Psoas muscle (tissue), 8 donors: Measurements from ENCODE around the gene ZEB2. TPM values are rescaled to one million over a fixed set of nuclear protein-coding genes. Genes with fewer than 3 reads are reported as not detected.

Experiments used
- ATAC-seq, 4 donors: fragments of 200-7000 bp; cut with Tn5 transposase; one replicate each; pipeline ENCODE4 v1.9.1; 2020; ENCODE audit warnings: moderate library complexity in 3 of 4, mild to moderate bottlenecking in 2 of 4
- DNase-seq, 2 donors: peaks; one replicate each; pipeline ENCODE4 v3.0.0-alpha.2; 2020
- H3K27ac ChIP-seq: fragments of 200-600 bp; one replicate; pipeline ENCODE4 v1.8.0; 2022
- H3K27me3 ChIP-seq, 3 donors: fragments of 200-600 bp in 1 of 3; one replicate each; pipeline versions ENCODE4 v1.6.1 to v1.8.0; 2013 to 2022; ENCODE audit warnings: low read length in 2 of 3, mild to moderate bottlenecking in 2 of 3, moderate library complexity in 1 of 3; ENCODE audit not compliant: insufficient read depth in 3 of 3
- H3K36me3 ChIP-seq, 2 donors: fragments of 200-600 bp in 1 of 2; one replicate each; pipeline versions ENCODE4 v1.6.1 to v1.8.0; 2013 to 2022; ENCODE audit warnings: low read depth in 1 of 2, mild to moderate bottlenecking in 1 of 2, moderate library complexity in 1 of 2; ENCODE audit not compliant: insufficient read depth in 1 of 2
- H3K4me1 ChIP-seq: fragments of 200-600 bp; one replicate; pipeline ENCODE4 v1.8.0; 2022
- H3K4me3 ChIP-seq: fragments of 200-600 bp; one replicate; pipeline ENCODE4 v1.8.0; 2022; ENCODE audit warnings: mild to moderate bottlenecking
- H3K9me3 ChIP-seq: fragments of 200-600 bp; one replicate; pipeline ENCODE4 v1.8.0; 2022
- CTCF ChIP-seq: fragments of 200-600 bp; IDR thresholded peaks from one replicate; pipeline ENCODE4 v1.8.0; 2022; ENCODE audit warnings: antibody characterized with exemption
- WGBS, 3 donors: extraction: QIAGEN DNeasy Blood & Tissue Kit; methylation state at CpG; one replicate each; pipeline versions ENCODE4 v1.1.6 to v1.1.7; 2013; 5-methylcytosine and 5-hydroxymethylcytosine counted together
- intact Hi-C, 2 donors: fragments of 100-400 bp; cut with DNase I; formaldehyde crosslinking; loops; one replicate each; pipeline versions ENCODE4 v1.11.0 to v1.14.2; 2022
- polyA plus RNA-seq, 3 donors: library from polyadenylated mRNA; stranded (reverse); fragments of 200-250 nt; gene quantifications; one replicate each; pipeline ENCODE4 v1.2.3, GENCODE V29; 2013
- total RNA-seq, 4 donors: library from RNA; stranded (reverse); fragmentation: NEBNext Ultra II Directional in 2 of 4; extraction: Animal tissue kit (Norgen Biotek cat#: 25700) in 2 of 4; gene quantifications; one replicate each; pipeline versions ENCODE4 v1.2.1 to v1.2.4, GENCODE V29; 2021 to 2023
- donor health status: healthy with polysubstance abuse.
- donor health status: DM: no; HTN: no; CAD: no; lungs with moderate emphysema.
- donor health status: Bipolar disorder and iron deficiency.
- donor health status: healthy.
- donor health status: DM: yes; HTN: yes; CAD: no.
- donor health status: DM: no; HTN: no; CAD: no.
- donor health status: DM: no; HTN: no; CAD: no.
- donor health status: DM: yes; HTN: yes; CAD: no.

The ZEB2 gene
- total and polyA plus RNA-seq, 7 donors = 11.6 to 48.7 (median 23.3) TPM

GRCh38 chr2:144510294-144510991, 9.5 kb downstream of the ZEB2 start:
- no peaks in the 10 kb centered on the region for H3K27me3 ChIP-seq
- no peak for DNase-seq
- peaks cover 64% of the 10 kb centered on the region for H3K4me1 ChIP-seq
- 14 to 26% (median 16%) methylated on average over 15 of the region's 15 CpGs for WGBS, 3 donors
- H3K4me3 ChIP-seq = peak overlapping the region; percentile 89
- H3K9me3 ChIP-seq = no peaks in the 10 kb centered on the region
- H3K27ac ChIP-seq = peak overlapping the region; percentile 96
- no peaks in the 10 kb centered on the region for H3K36me3 ChIP-seq
- TF ChIP-seq CTCF = no peak
- intact Hi-C loops = loop anchor here (5.0 to 10.0 kb wide), 3 partner anchors 106 to 356 kb away; a partner anchor contains a TSS
- ATAC-seq = peak; percentile 76 to 89 (median 82)

- no peak for TF ChIP-seq CTCF
- ATAC-seq (no peak), DNase-seq (no peak)
- 10 to 40% (median 19%) methylated on average over 3 of the region's 3 CpGs for WGBS, 3 donors
- H3K27me3 ChIP-seq = no peaks in the 10 kb centered on the region
- H3K4me3 ChIP-seq = peak overlapping the region; percentile 89
- peak overlapping the region; percentile 96 for H3K27ac ChIP-seq
- intact Hi-C loops = loop anchor here (2.0 to 10.0 kb wide), 5 partner anchors 48 to 355 kb away; a partner anchor contains a TSS
- peaks cover 70% of the 10 kb centered on the region for H3K4me1 ChIP-seq
- no peaks in the 10 kb centered on the region for H3K9me3 ChIP-seq
- no peaks in the 10 kb centered on the region for H3K36me3 ChIP-seq
Measured at GRCh38 chr2:144509879-144510221, 10.1 kb downstream of the ZEB2 start.

GRCh38 chr2:144509001-144509878, 10.7 kb downstream of the ZEB2 start:
- ATAC-seq (peak in 1 of 4 donors; percentile 33), DNase-seq (no peak)
- no peak for TF ChIP-seq CTCF
- Histone ChIP-seq H3K36me3 (no peaks in the 10 kb centered on the region), H3K27me3 (no peaks in the 10 kb centered on the region), H3K4me1 (peaks cover 76% of the 10 kb centered on the region), H3K4me3 (peak overlapping the region; percentile 89), H3K9me3 (no peaks in the 10 kb centered on the region), H3K27ac (peak overlapping the region; percentile 96)
- 20 to 35% (median 25%) methylated on average over 10 of the region's 10 CpGs for WGBS, 3 donors
- intact Hi-C loops = loop anchor here (2.0 to 5.0 kb wide), 2 partner anchors 47 to 54 kb away; no protein-coding TSS in a partner anchor

GRCh38 chr2:144508172-144508851, 11.6 kb downstream of the ZEB2 start:
- TF ChIP-seq CTCF = no peak
- Histone ChIP-seq H3K9me3 (no peaks in the 10 kb centered on the region), H3K36me3 (no peaks in the 10 kb centered on the region), H3K27me3 (no peaks in the 10 kb centered on the region), H3K4me3 (peak overlapping the region; percentile 89), H3K27ac (peak overlapping the region; percentile 96), H3K4me1 (peaks cover 80% of the 10 kb centered on the region)
- ATAC-seq = peak in 2 of 4 donors; percentile 17 to 30
- intact Hi-C loops = loop anchor here (2.0 to 5.0 kb wide), 2 partner anchors 46 to 54 kb away; no protein-coding TSS in a partner anchor
- DNase-seq = no peak
- 11 to 29% (median 17%) methylated on average over 15 of the region's 15 CpGs for whole genome bisulfite sequencing, 3 donors
